A673 (cell line): ENCODE measurements around the gene C12orf54. TPM values are rescaled to one million over a fixed set of nuclear protein-coding genes. Genes with fewer than 3 reads are reported as not detected.

Source experiments
- BruUV-seq: library from RNA; stranded (reverse); fragments of 400-500 nt; replicated peaks from 2 replicates; lab custom pipeline; 2021; lab: Mats Ljungman, UMichigan
- CTCF ChIA-PET: fragments of 300-600 bp; sonication (Branson Sonifier 250); formaldehyde crosslinking; loops from one replicate; lab custom pipeline; 2022; ENCODE audit warnings: antibody characterized with exemption; lab: Charles Lee
- POLR2A ChIA-PET: fragments of 300-600 bp; sonication (Branson Sonifier 250); formaldehyde crosslinking; loops from one replicate; lab custom pipeline; 2022; ENCODE audit warnings: antibody characterized with exemption; ENCODE audit not compliant: low non-redundant PET; lab: Charles Lee
- DNase-seq: peaks from one replicate; pipeline ENCODE4 v3.0.0-alpha.2; 2015; ENCODE audit warnings: low spot score
- H3K27ac ChIP-seq: fragments of 200-600 bp; sonication (generic); 2 replicates; pipeline ENCODE4 v1.5.1; 2016; ENCODE audit warnings: mixed run types, low read depth, mild to moderate bottlenecking, mixed read lengths, antibody characterized with exemption, low read length; ENCODE audit not compliant: poor library complexity, severe bottlenecking
- H3K27me3 ChIP-seq: fragments of 200-600 bp; sonication (generic); replicated peaks from 2 replicates; pipeline ENCODE4 v1.6.1; 2017; ENCODE audit warnings: mixed run types, low read depth, mild to moderate bottlenecking, mixed read lengths, antibody characterized with exemption, low read length; ENCODE audit not compliant: insufficient read depth, poor library complexity
- H3K36me3 ChIP-seq: fragments of 200-600 bp; sonication (generic); 2 replicates; pipeline ENCODE4 v1.6.1; 2016; ENCODE audit warnings: mixed run types, mild to moderate bottlenecking, mixed read lengths, antibody characterized with exemption, low read length; ENCODE audit not compliant: insufficient read depth, poor library complexity, severe bottlenecking
- H3K4me1 ChIP-seq: fragments of 200-600 bp; sonication (generic); 2 replicates; pipeline ENCODE4 v1.6.1; 2017; ENCODE audit warnings: mixed run types, mild to moderate bottlenecking, mixed read lengths, antibody characterized with exemption, low read length; ENCODE audit not compliant: insufficient read depth, poor library complexity, severe bottlenecking
- H3K4me3 ChIP-seq: fragments of 200-600 bp; sonication (generic); 2 replicates; pipeline ENCODE4 v1.5.1; 2016; ENCODE audit warnings: low read depth, mixed run types, mild to moderate bottlenecking, mixed read lengths, low read length; ENCODE audit not compliant: poor library complexity, severe bottlenecking
- H3K9me3 ChIP-seq: fragments of 200-600 bp; sonication (generic); 2 replicates; pipeline ENCODE4 v1.6.1; 2016; ENCODE audit warnings: mixed run types, low read depth, mild to moderate bottlenecking, mixed read lengths, antibody characterized with exemption, low read length; ENCODE audit not compliant: poor library complexity, severe bottlenecking
- CTCF ChIP-seq: fragments of 300-800, 200-600 bp; sonication (generic); conservative IDR thresholded peaks from 2 replicates; pipeline ENCODE4 v1.5.1; 2017; ENCODE audit warnings: low read depth, mild to moderate bottlenecking, antibody characterized with exemption, low read length, moderate library complexity, mixed read lengths
- EZH2 ChIP-seq: fragments of 200-600 bp; sonication (generic); IDR thresholded peaks from 2 replicates; pipeline ENCODE4 v1.6.1; 2017; ENCODE audit warnings: borderline replicate concordance, low read depth, mild to moderate bottlenecking, mixed read lengths, antibody characterized with exemption, low read length; ENCODE audit not compliant: poor library complexity, severe bottlenecking
- intact Hi-C: fragments of 100-400 bp; cut with micrococcal nuclease; formaldehyde crosslinking; loops from one replicate; pipeline ENCODE4 v1.10.0; 2022; ENCODE audit not compliant: unreplicated experiment
- total RNA-seq: library from RNA; stranded (reverse); gene quantifications from 2 replicates; pipeline ENCODE4 v1.2.3, GENCODE V29; 2021

The C12orf54 gene
- total RNA-seq, 1 experiment from 2014 or later, result not detected

GRCh38 chr12:48508987-48509386 is 26.7 kb downstream of the C12orf54 start:
- DNase-seq, result no peak
- H3K4me1 ChIP-seq, result no peaks in the 10 kb centered on the region
- H3K36me3 ChIP-seq, result no peaks in the 10 kb centered on the region
- intact Hi-C loops, result no loop called here
- TF ChIP-seq EZH2 (no peak), CTCF (no peak)
- H3K9me3 ChIP-seq, result no peaks in the 10 kb centered on the region
- H3K27me3 ChIP-seq, result peaks cover 17% of the 10 kb centered on the region
- no peak overlapping the region for H3K27ac ChIP-seq
- H3K4me3 ChIP-seq, result no peak overlapping the region
- ChIA-PET CTCF (no interaction called here), POLR2A (no interaction called here)
- BruUV-seq, result no TSS peak

DNA sequence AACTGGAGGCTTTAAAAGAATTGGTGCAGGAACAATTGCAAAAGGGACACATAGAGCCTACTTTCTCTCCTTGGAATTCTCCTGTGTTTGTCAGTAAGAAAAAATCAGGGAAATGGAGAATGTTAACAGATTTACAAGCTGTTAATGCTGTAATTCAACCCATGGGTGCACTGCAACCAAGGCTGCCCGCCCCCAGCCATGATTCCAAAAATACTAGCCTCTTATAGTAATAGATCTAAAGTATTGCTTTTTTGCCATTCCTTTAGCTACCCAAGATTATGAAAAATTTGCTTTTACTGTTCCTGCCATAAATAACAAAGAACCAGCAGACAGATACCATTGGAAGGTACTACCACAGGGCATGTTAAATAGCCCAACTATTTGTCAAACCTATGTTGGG is 27.8 kb downstream of the C12orf54 start:
- H3K4me1 ChIP-seq, result no peaks in the 10 kb centered on the region
- H3K36me3 ChIP-seq, result no peaks in the 10 kb centered on the region
- DNase-seq, result no peak
- ChIA-PET CTCF (no interaction called here), POLR2A (no interaction called here)
- no TSS peak for BruUV-seq
- H3K9me3 ChIP-seq, result no peaks in the 10 kb centered on the region
- H3K27ac ChIP-seq, result no peak overlapping the region
- TF ChIP-seq CTCF, result no peak
- TF ChIP-seq EZH2, result no peak
- H3K27me3 ChIP-seq, result peaks cover 16% of the 10 kb centered on the region
- H3K4me3 ChIP-seq, result no peak overlapping the region
- intact Hi-C loops, result no loop called here

GRCh38 chr12:48512855-48513254 is 30.6 kb downstream of the C12orf54 start:
- no peak for TF ChIP-seq CTCF
- no peak for TF ChIP-seq EZH2
- Histone ChIP-seq H3K4me3 (no peak overlapping the region), H3K9me3 (no peaks in the 10 kb centered on the region), H3K4me1 (no peaks in the 10 kb centered on the region), H3K36me3 (no peaks in the 10 kb centered on the region), H3K27ac (no peak overlapping the region), H3K27me3 (peaks cover 14% of the 10 kb centered on the region)
- no peak for DNase-seq
- ChIA-PET CTCF (no interaction called here), POLR2A (no interaction called here)
- BruUV-seq, result no TSS peak
- intact Hi-C loops, result no loop called here
